Camera-type eye (tissue), 1 donor: ENCODE measurements around the gene PAIP2. TPM values are rescaled to one million over a fixed set of nuclear protein-coding genes. Genes with fewer than 3 reads are reported as not detected.

Experiments
- total RNA-seq: library from RNA; depleted of rRNA; stranded (reverse); fragments of >200 nt; gene quantifications from one replicate; pipeline ENCODE4 v1.2.3, GENCODE V29; 2014

PAIP2 gene, protein sequence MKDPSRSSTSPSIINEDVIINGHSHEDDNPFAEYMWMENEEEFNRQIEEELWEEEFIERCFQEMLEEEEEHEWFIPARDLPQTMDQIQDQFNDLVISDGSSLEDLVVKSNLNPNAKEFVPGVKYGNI
- 168 TPM for total RNA-seq

GRCh38 chr5:139341689-139342422, at the start of gene PAIP2:
PAIP2 (plus strand) TSS chr5:139341854; CDS start chr5:139363785, 21,931 bp downstream.

GRCh38 chr5:139293507-139294373, 47.9 kb upstream of the PAIP2 start, which contains the start of gene MATR3:
MATR3 (plus strand) TSS chr5:139293740; CDS start chr5:139307416, 13,676 bp downstream.

GRCh38 chr5:139383275-139383992, 41.8 kb downstream of the PAIP2 start, which contains the start of gene SLC23A1:
SLC23A1 (minus strand) TSS chr5:139383297; CDS start chr5:139383253, 44 bp downstream.

GRCh38 chr5:139389701-139390638, 48.3 kb downstream of the PAIP2 start, which contains the start of gene MZB1:
MZB1 (minus strand) TSS chr5:139389913; CDS start chr5:139389856, 57 bp downstream.

GRCh38 chr5:139394654-139395566, 53.3 kb downstream of the PAIP2 start, which contains the start of gene PROB1:
PROB1 (minus strand) TSS chr5:139395104; CDS start chr5:139395081, 23 bp downstream.

DNA sequence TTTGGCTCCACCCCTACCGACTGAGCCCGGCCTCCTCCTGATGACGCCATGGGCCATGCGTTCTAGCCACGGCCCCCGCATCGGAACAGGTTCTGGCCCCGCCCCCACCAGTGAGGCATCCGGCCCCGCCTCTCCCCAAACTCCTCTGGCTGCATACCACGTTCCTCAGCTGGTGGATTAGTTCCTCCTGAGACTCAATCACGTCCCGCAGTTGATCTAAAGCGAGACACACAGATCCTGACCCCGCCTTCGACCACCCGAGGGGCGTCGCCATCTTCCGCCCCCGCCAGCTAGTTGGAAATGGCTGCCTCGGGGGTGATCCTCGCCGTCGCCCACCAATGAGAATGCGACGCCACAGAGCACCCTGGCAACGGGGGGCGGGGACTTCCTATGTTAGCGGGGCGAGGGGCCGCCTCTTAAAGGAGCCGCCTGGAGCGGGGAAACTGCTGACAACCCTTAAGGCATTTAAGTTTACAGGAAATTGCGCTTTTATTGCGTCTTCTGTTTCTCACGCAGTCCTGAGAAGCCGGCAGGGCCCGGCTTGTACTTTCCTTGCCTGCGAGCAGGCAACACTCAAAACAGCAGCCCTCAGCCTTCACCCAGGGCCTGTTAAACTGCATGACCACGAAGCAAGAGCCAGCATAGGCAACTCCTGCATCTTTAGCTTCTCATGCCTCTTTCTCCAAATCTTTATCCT, 62.3 kb downstream of the PAIP2 start, which contains the start of gene SPATA24:
Gene SPATA24, minus strand, starts transcription at position 303 of the 697 bp plus-strand sequence. Its CDS starts 29 bp downstream, at position 274.

Other genes with a start within 250 kb of the PAIP2 start
- gene SIL1, start 143.5 kb upstream of the PAIP2 start, total RNA-seq: 37.3 TPM
- gene MATR3, start 48.1 kb upstream of the PAIP2 start, total RNA-seq: 745 TPM
- not detected for gene SLC23A1, start 41.4 kb downstream of the PAIP2 start, total RNA-seq
- not detected for gene MZB1, start 48.1 kb downstream of the PAIP2 start, total RNA-seq
- 2.9 TPM for gene PROB1, start 53.2 kb downstream of the PAIP2 start, total RNA-seq
- gene SPATA24, start 62.2 kb downstream of the PAIP2 start, total RNA-seq: 2.8 TPM
- 30.2 TPM for gene DNAJC18, start 97.7 kb downstream of the PAIP2 start, total RNA-seq
- gene ECSCR, start 120.9 kb downstream of the PAIP2 start, total RNA-seq: 10.8 TPM
- not detected for gene SMIM33, start 129.2 kb downstream of the PAIP2 start, total RNA-seq
- gene STING1, start 140.9 kb downstream of the PAIP2 start, total RNA-seq: 20.9 TPM
- gene UBE2D2, start 219.5 kb downstream of the PAIP2 start, total RNA-seq: 65.7 TPM